VCaP (cell line): ENCODE results near the gene DNAJA4.
A peak's percentile ranks its signal among the peaks of the same experiment; 100 is the strongest.

ENCODE experiments used
- H3K27ac ChIP-seq: fragments of 450-650 bp; 2 replicates; pipeline ENCODE4 v1.5.1; 2017
- TF ChIP-seq, protein P1 (sequence below): fragments of 450-650 bp; conservative IDR thresholded peaks from 2 replicates; pipeline ENCODE4 v1.5.1; 2017; ENCODE audit warnings: mild to moderate bottlenecking, moderate library complexity

DNAJA4 gene

DNA sequence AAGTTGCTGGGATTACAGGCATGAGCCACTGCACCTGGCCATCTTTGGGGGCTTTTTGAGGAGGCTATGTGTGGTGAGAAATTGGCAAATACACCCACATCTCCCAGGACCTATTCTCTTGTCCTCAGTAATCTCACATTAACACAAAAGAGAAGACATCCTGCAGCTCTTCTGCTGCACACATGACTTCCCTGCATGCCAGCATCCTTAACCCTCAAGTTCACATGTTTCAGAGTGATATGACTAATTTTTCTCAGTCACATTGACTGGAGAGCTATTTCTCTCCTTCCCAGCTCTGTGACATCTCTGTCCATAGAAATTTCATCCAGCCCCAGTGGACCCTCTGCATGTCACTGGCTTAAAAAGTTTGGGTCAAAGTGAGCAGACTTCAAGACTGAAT is 37.0 kb downstream of the DNAJA4 start:
- TF ChIP-seq, protein P1, sequence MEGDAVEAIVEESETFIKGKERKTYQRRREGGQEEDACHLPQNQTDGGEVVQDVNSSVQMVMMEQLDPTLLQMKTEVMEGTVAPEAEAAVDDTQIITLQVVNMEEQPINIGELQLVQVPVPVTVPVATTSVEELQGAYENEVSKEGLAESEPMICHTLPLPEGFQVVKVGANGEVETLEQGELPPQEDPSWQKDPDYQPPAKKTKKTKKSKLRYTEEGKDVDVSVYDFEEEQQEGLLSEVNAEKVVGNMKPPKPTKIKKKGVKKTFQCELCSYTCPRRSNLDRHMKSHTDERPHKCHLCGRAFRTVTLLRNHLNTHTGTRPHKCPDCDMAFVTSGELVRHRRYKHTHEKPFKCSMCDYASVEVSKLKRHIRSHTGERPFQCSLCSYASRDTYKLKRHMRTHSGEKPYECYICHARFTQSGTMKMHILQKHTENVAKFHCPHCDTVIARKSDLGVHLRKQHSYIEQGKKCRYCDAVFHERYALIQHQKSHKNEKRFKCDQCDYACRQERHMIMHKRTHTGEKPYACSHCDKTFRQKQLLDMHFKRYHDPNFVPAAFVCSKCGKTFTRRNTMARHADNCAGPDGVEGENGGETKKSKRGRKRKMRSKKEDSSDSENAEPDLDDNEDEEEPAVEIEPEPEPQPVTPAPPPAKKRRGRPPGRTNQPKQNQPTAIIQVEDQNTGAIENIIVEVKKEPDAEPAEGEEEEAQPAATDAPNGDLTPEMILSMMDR: no peak
- no peak overlapping the region for H3K27ac ChIP-seq

DNA sequence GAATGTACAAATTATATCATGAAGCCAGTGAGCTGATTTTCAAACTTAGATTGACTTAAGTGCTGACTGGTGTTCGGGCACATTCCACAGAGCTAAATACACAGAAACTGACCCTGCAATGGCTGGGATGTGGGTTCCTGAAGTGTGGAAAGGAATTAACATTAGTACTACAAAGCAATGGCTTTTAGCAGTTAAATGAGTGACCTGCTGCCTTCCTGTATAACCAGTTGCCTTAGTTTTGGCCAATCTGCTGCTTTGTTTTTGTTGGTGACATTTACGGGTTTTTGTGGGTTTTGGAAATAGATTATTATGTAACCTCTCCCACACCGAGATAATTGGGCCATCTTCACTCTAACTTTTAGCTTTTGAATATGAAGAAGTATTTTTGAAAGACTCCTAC is 37.5 kb downstream of the DNAJA4 start:
- H3K27ac ChIP-seq: no peak overlapping the region
- TF ChIP-seq, protein P1: no peak

DNA sequence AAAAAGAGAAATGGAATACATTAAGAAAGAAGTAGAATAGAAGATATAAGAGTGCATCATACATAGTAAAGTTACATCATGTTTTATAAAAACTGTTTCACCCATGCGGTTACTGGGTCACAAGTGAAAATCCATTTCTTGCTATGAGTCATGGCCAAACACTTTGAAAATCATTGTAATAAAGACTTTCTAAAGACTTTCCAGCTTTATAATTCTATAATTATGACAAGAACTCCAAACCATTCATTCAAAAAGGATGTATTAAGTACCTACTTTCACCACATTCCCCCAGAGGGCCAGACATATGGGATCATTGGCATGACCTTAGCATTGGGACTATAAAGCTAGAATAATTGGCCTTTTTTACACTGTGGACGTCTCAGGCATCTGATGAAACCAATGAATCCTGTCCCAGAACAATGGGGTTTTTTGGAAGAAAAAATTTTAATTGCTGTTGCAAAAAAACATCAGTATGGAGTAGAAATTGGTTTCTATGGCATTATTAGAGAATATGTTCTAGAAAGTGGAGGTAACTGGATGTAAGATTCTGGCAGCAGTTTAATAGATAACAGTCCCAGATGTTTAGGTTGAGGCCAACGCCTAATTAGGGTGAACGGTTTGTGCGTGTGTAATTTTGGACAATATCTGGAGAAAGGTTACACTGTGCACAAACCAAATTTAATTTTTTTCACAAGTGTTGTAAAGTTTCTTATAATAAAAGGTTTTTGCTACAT is 38.4 kb downstream of the DNAJA4 start:
- no peak overlapping the region; the same call in 1 of the 2 replicates for H3K27ac ChIP-seq

DNA sequence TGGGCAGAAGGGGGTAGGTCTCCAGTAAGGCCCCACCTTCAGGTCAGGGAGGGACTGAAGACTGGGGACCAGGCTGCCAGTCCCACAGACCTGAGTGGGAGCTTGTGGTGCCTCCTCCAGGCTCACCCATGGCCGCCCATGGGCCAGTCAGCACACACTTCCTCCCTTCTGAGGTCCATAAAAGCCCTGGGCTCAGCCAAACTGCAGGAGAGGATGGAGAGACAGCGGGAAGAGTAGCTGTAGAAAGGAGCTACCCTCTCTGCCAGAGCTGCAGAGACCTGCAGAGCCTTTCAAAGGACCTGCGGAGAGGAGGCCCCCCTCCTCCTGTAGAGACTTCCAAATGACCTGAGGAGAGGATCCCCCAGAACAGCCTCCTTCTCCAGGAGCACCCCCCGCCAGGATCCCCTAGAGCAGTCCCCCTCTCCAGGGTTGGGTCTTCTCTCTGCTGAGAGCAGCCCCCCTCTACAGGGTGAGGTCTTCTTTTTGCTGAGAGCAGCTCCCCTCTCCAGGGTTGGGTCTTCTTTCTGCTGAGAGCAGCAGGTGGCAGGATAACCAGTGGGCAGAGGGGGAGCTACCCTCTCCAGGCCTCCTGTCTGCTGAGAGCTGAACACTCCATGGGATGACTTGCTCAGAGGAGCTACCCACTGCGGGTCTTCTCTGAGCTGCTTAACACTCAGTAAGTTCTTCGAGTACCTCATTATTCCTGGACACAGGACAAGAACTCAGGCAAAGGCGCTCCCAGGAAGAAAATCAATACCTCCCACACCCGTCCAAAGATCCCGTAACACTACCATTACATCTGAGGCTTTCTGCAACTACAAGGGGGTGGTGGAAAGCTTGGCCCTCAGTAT is 40.1 kb downstream of the DNAJA4 start:
- H3K27ac ChIP-seq: no peak overlapping the region
- TF ChIP-seq, protein P1: no peak

More for the DNA sequence above, 38.4 kb downstream of the DNAJA4 start:
- TF ChIP-seq, protein P1: no peak

DNA sequence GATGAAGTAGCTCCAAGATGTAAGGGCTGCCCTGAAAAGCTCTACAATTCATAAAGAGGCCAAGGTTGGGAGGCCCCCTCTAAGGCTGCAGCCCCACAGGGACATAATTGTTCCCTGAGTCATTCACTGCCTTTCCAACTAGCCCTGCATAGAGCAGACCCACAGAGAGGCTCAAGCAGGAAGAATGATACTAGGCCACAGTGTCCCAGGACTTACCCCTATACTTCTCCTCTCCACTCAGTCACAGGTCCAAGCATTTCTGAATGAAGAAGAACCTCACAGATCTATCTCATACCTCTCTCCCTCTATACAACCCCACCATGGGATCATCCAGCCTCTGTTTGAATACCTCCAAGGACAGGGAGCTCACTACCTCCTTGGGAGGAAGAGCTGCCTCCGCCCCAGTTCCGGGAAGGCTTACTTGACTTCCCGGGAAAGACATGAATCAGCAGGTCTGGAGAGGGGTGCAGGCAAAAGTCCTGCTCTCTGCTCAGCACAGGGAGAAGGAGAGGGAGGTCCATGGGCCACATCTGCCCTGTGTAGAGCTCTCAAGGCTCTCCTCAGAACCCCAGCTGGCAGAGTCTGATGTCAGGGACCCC is 41.9 kb downstream of the DNAJA4 start:
- no peak overlapping the region for H3K27ac ChIP-seq
- TF ChIP-seq, protein P1: no peak

DNA sequence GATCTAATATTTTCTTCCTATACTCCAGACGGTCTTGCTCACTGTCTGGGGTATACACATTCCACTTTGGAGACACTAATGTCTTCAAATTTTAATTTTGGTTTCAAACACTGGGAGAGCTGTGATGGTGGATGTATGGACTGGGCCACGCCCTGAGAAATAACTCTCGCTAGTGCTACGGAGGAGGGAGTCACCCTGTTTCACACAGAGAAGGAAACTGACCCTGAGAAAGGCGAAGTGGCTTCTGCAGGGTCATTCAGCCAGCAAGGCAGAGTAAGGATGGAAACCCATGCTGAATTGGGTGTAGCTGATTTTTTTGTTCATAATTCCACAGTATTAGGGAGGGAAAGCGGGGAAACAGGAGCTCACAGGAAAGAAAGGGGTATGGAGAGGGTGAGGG is 43.6 kb downstream of the DNAJA4 start:
- TF ChIP-seq, protein P1: no peak
- H3K27ac ChIP-seq: no peak overlapping the region

DNA sequence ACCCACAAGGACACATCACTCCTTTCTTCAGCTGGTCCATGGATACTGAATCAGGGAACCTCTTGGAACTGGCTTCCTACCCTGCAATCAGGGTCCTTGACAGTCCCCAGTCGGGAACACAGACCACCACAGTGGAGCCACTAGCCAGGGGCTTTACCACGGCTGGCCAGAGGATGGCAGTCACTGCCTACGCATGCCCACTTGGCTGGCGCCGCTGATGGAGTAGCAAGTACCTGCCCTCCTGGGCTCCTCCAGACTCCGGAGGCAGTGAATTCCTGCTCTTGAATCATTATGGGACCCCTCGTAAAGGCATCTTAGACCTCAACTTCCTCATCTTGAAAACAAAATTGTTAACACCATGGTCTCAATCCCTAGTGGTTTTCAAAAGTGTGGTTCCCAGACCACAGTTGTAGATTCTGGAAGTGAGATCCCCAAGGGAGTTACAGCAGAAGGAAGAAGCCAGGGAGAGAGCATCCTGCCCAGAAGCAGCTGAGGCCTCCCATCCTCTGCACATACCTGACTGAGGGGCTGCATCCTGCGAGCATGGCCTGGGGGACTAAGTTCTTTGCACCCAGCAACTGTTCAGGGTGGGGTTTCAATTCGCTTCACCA is 44.2 kb downstream of the DNAJA4 start:
- TF ChIP-seq, protein P1: peak; percentile 99
- H3K27ac ChIP-seq: no peak overlapping the region
